OCI-LY3 (cell line): ENCODE measurements around the gene ZNF679.

Experiments used
- H2AFZ ChIP-seq: fragments of 200-600, 300-600 bp; shearing (Covaris generic); 2 replicates; pipeline ENCODE4 v1.6.0; 2014; ENCODE audit warnings: antibody characterized with exemption, low read depth, low read length
- H3K27ac ChIP-seq: fragments of 200-600, 300-600 bp; sonication (generic); 2 replicates; pipeline ENCODE4 v1.5.1; 2014; ENCODE audit warnings: mild to moderate bottlenecking, low read length, moderate library complexity, mixed read lengths
- H3K27me3 ChIP-seq: fragments of 200-600, 300-600 bp; sonication (generic); 2 replicates; pipeline ENCODE4 v1.6.1; 2014; ENCODE audit warnings: low read depth, low read length, mixed read lengths
- H3K36me3 ChIP-seq: fragments of 200-600, 300-600 bp; sonication (generic); replicated peaks from 2 replicates; pipeline ENCODE3; 2014; ENCODE audit warnings: low read depth, low read length, mixed read lengths
- H3K4me1 ChIP-seq: fragments of 300-600, 200-600 bp; sonication (generic); 2 replicates; pipeline ENCODE4 v1.6.1; 2014; ENCODE audit warnings: low read length, mixed read lengths
- H3K4me2 ChIP-seq: fragments of 200-600, 300-600 bp; sonication (generic); 2 replicates; pipeline ENCODE4 v1.6.1; 2014; ENCODE audit warnings: low read length, mixed read lengths
- H3K4me3 ChIP-seq: fragments of 300-600, 200-600 bp; sonication (generic); 2 replicates; pipeline ENCODE4 v1.5.1; 2014; ENCODE audit warnings: antibody characterized with exemption, mild to moderate bottlenecking, low read length, moderate library complexity
- H3K79me2 ChIP-seq: fragments of 300-600, 200-600 bp; shearing (Covaris generic); 2 replicates; pipeline ENCODE4 v1.6.1; 2014; ENCODE audit warnings: mild to moderate bottlenecking, low read length, mixed read lengths
- H3K9ac ChIP-seq: fragments of 300-600, 200-600 bp; shearing (Covaris generic); 2 replicates; pipeline ENCODE4 v1.6.0; 2014; ENCODE audit warnings: mild to moderate bottlenecking, low read length, moderate library complexity
- H3K9me3 ChIP-seq: fragments of 200-600, 300-600 bp; shearing (Covaris generic); 2 replicates; pipeline ENCODE4 v1.6.1; 2014; ENCODE audit warnings: low read length, mixed read lengths; ENCODE audit not compliant: insufficient read depth
- H4K20me1 ChIP-seq: fragments of 200-600, 300-600 bp; sonication (generic); 2 replicates; pipeline ENCODE4 v1.6.1; 2016; ENCODE audit warnings: low read length, mixed read lengths; ENCODE audit not compliant: insufficient read depth
- EZH2phosphoT487 ChIP-seq: fragments of 200-600 bp; shearing (Covaris generic); IDR thresholded peaks from 2 replicates; pipeline ENCODE4 v1.6.1; 2018; ENCODE audit warnings: antibody characterized with exemption, mixed run types, low read depth
- TF ChIP-seq, protein P1 (sequence below): fragments of 200-600, 300-600 bp; sonication (generic); IDR thresholded peaks from 2 replicates; pipeline ENCODE4 v1.5.1; 2014; ENCODE audit warnings: antibody characterized with exemption, low read length, low read depth

The ZNF679 gene

DNA sequence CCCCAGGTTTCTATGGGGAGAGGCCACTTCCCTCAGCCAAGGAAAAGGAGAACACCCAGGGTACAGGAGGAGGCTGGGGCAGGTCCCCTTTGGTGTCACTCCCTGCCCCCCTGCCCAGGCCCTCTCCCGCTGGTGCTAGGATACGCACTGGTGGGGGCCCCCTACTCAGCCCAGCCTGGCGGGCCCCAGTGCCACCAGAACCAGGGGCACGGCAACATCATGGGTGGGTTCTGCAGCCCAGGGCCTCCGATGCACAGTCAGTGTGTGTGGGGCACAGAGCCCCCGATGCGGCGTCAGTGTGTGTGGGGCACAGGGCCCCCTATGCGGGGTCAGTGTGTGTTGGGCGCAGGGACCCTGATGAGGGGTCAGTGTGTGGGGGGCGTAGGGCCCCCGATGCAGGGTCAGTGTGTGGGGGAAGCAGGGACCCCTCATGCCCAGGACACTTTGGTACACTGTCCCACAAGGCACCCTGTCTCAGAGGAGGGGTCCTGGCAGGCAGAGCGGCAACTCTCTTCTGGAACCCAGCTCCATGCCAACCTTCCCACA, 44.4 kb upstream of the ZNF679 start:
- Histone ChIP-seq H3K9me3 (no peaks in the 10 kb centered on the region), H3K79me2 (no peaks in the 10 kb centered on the region), H2AFZ (no peak overlapping the region), H3K36me3 (no peaks in the 10 kb centered on the region), H3K4me3 (no peak overlapping the region), H3K27me3 (no peaks in the 10 kb centered on the region), H3K4me1 (no peaks in the 10 kb centered on the region), H3K4me2 (no peak overlapping the region), H4K20me1 (no peaks in the 10 kb centered on the region), H3K27ac (no peak overlapping the region), H3K9ac (no peak overlapping the region)
- no peak for TF ChIP-seq EZH2phosphoT487
- TF ChIP-seq, protein P1, sequence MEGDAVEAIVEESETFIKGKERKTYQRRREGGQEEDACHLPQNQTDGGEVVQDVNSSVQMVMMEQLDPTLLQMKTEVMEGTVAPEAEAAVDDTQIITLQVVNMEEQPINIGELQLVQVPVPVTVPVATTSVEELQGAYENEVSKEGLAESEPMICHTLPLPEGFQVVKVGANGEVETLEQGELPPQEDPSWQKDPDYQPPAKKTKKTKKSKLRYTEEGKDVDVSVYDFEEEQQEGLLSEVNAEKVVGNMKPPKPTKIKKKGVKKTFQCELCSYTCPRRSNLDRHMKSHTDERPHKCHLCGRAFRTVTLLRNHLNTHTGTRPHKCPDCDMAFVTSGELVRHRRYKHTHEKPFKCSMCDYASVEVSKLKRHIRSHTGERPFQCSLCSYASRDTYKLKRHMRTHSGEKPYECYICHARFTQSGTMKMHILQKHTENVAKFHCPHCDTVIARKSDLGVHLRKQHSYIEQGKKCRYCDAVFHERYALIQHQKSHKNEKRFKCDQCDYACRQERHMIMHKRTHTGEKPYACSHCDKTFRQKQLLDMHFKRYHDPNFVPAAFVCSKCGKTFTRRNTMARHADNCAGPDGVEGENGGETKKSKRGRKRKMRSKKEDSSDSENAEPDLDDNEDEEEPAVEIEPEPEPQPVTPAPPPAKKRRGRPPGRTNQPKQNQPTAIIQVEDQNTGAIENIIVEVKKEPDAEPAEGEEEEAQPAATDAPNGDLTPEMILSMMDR: no peak

DNA sequence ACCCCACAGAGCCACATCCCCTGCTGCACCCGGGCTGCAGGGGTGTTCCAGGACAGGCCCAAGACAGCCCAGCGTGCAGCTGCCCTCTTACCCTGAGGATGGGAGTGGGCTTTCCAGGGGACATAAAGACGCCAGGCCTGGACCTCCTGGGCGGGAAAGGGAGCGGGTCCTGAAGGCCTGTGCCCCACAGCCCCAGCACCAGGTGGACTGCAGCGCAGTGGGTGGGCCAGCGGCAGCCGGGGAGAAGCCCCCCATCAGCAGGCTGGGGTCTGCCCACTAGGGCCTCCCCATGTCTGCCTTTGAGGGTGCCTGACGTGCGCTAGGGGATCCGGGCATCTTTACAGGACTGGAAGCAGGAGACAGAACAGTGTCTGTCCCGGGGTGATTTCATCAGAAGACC, 43.9 kb upstream of the ZNF679 start:
- Histone ChIP-seq H3K4me3 (no peak overlapping the region), H3K27me3 (no peaks in the 10 kb centered on the region), H3K4me1 (no peaks in the 10 kb centered on the region), H3K79me2 (no peaks in the 10 kb centered on the region), H3K27ac (no peak overlapping the region), H4K20me1 (no peaks in the 10 kb centered on the region), H3K9me3 (no peaks in the 10 kb centered on the region), H3K4me2 (no peak overlapping the region), H2AFZ (no peak overlapping the region), H3K9ac (no peak overlapping the region), H3K36me3 (no peaks in the 10 kb centered on the region)
- TF ChIP-seq, protein P1: no peak
- TF ChIP-seq EZH2phosphoT487: no peak

DNA sequence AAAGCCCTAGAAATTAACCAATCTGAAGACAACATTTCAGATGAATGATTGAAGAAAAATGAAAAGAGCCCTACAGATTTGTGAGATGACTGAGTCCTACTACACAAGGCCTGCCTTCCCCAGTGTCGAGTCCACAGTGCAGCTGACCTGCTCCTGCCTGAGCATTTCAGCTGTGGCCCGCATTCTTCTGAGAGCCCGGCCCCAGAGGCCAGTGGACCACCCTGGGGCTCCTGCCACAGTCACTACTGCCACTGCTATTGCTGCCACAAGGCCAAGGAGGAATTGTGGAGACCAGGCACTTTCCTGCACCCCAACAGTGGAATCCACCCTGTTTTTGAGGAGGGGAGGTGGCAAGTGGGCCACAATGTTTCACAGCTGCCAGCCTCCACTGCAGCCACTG, 40.9 kb upstream of the ZNF679 start:
- H3K9me3 ChIP-seq: no peaks in the 10 kb centered on the region

DNA sequence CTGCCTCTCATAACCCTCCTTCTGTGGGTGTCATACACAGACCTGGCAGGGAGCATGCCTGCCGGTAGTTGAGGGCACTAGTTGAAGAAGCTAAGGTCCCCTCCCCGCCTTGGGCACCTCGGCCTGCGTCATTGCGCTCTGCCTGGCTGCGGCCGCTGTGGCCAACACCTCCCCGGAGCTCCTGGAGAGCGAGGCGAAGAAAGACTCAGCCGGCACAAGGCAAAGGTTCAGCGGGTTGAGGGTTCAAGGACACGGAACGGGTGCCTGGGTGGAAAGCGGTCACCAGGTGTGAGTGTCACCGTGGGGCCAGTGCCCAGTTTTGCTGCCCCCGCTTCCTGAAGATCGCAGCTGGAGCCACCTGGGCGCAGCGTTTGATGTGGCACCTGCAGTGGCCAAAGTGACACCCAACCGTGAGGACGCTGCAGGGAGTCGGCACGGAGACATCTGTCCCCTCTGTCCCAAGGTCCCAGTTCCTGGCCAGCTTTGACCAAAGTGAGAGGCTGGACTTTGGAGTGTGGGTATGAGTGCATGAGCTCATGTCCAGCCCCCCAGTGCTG, 36.0 kb upstream of the ZNF679 start:
- Histone ChIP-seq H3K9me3 (no peaks in the 10 kb centered on the region), H3K79me2 (no peaks in the 10 kb centered on the region), H3K4me2 (no peak overlapping the region), H3K27me3 (no peaks in the 10 kb centered on the region), H3K27ac (no peak overlapping the region), H3K36me3 (no peaks in the 10 kb centered on the region), H4K20me1 (no peaks in the 10 kb centered on the region), H3K4me1 (no peaks in the 10 kb centered on the region), H2AFZ (no peak overlapping the region), H3K9ac (no peak overlapping the region), H3K4me3 (no peak overlapping the region)
- TF ChIP-seq, protein P1: no peak
- no peak for TF ChIP-seq EZH2phosphoT487

More for the DNA sequence above, 40.9 kb upstream of the ZNF679 start:
- no peak overlapping the region for H2AFZ ChIP-seq
- H3K36me3 ChIP-seq: no peaks in the 10 kb centered on the region
- H3K4me1 ChIP-seq: no peaks in the 10 kb centered on the region
- no peak overlapping the region for H3K27ac ChIP-seq
- no peaks in the 10 kb centered on the region for H4K20me1 ChIP-seq
- TF ChIP-seq, protein P1: no peak
- TF ChIP-seq EZH2phosphoT487: no peak
- no peak overlapping the region for H3K9ac ChIP-seq
- no peaks in the 10 kb centered on the region for H3K79me2 ChIP-seq
- H3K4me2 ChIP-seq: no peak overlapping the region
- H3K27me3 ChIP-seq: no peaks in the 10 kb centered on the region
- no peak overlapping the region for H3K4me3 ChIP-seq
